Gastrocnemius medialis (tissue), 4 donors: Measurements from ENCODE around the gene IL1R1.

Source experiments
- CTCF ChIP-seq, 5 experiments: fragments of 450-650 bp in 3 of 5; fragments of 200-600 bp in 2 of 5; sonication (generic) in 2 of 5; IDR thresholded peaks in 4 of 5; conservative IDR thresholded peaks in 1 of 5; 1 replicate in 4 of 5; 2 replicates in 1 of 5; pipeline ENCODE4 v1.5.1; 2016 to 2019; ENCODE audit warnings: antibody characterized with exemption in 5 of 5, mild to moderate bottlenecking in 3 of 5, moderate library complexity in 3 of 5
- POLR2A ChIP-seq, 2 donors: fragments of 450-650 bp; IDR thresholded peaks; one replicate each; pipeline ENCODE4 v1.6.1; 2017; ENCODE audit warnings: antibody characterized with exemption in 2 of 2, mild to moderate bottlenecking in 2 of 2, moderate library complexity in 2 of 2

GRCh38 chr2:102100371-102101096 is 42.0 kb upstream of the IL1R1 start:
- TF ChIP-seq CTCF (IDR thresholded peaks at IDR 0.05 in 4 of 5, conservative IDR thresholded peaks at IDR 0.05 in 1 of 5): no peak
- TF ChIP-seq POLR2A (IDR thresholded peaks at IDR 0.05): no peak
